ENCODE data around the gene MAML3. TPM values are rescaled to one million over a fixed set of nuclear protein-coding genes. Genes with fewer than 3 reads are reported as not detected.
"Not testable (repeated sequence)": the region's sequence is repeated elsewhere in the genome, so short reads cannot be mapped to it uniquely, and the experiment has no call there.

MAML3 gene
- polyA plus RNA-seq, 6 donors from 2014 or later = 0.37 to 2.7 (median 1.1) TPM

DNA sequence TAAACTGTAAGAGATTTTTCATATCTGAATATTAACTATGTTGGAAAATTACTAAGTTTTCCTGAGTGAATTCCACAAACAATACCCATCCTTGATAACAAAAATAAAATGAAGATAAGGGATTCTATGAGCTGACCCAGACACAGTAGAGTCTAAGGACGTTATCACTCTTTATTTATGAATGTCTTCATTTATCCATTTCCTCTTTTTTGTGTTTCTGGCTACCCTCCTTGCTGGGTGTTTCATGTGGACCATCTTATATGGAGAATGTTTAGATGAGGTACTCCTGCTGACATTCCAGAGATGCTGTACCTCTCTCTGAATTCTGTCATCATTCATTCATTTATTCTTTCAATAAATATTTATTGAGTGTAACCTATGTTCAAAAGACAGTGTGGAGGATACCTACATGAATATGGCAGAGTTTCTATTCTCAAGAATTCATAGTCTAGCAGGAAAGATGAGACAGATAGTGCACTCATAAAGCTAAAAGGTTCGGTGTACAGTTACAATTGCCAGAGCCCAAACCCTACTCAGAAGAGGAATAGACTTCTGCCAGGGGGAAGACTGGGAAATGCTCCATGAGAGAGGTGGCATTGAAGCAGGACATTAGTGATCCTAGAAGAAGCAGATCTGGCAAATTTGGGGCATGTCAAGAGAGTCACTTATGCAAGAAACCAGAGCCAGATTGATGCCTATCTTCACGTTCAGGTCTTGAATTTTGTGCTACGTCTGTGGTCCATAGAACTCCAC is 195.8 kb downstream of the MAML3 start:
- peaks cover 0 to 9% (median 3%) of the 10 kb centered on the region in 3 donors for H3K4me1 Mint-ChIP-seq
- ATAC-seq (ENCODE audit: low read depth in 2 of 2) = no peak
- DNase-seq = no peak
- H3K27me3 Mint-ChIP-seq = peaks cover 12 to 31% (median 13%) of the 10 kb centered on the region in 3 donors
- peaks cover 0 to 1% (median 0%) of the 10 kb centered on the region in 7 donors for H3K9me3 Mint-ChIP-seq
- H3K27ac Mint-ChIP-seq = no peak overlapping the region
- no peak overlapping the region for H3K4me3 Mint-ChIP-seq
- H3K36me3 Mint-ChIP-seq = peaks cover 4 to 7% of the 10 kb centered on the region in 2 donors

- Mint-ChIP-seq H3K9me3 (peaks cover 0 to 6% (median 0%) of the 10 kb centered on the region in 7 donors), H3K36me3 (peaks cover 4 to 7% of the 10 kb centered on the region in 2 donors), H3K4me3 (no peak overlapping the region), H3K4me1 (peaks cover 0 to 13% (median 4%) of the 10 kb centered on the region in 3 donors), H3K27me3 (peaks cover 12 to 35% (median 19%) of the 10 kb centered on the region in 3 donors), H3K27ac (peak overlapping the region in 1 of 6 donors; percentile 32)
- DNase-seq = no peak
- no peak for ATAC-seq (ENCODE audit: low read depth in 2 of 2)
These were observed 196.9 kb downstream of the MAML3 start for GRCh38 chr4:139957065-139957464.

- DNase-seq (no peak), ATAC-seq (ENCODE audit: low read depth in 2 of 2) (no peak)
- H3K27me3 Mint-ChIP-seq = peaks cover 12 to 40% (median 19%) of the 10 kb centered on the region in 3 donors
- peaks cover 0 to 13% (median 4%) of the 10 kb centered on the region in 3 donors for H3K4me1 Mint-ChIP-seq
- H3K36me3 Mint-ChIP-seq = peaks cover 4 to 7% of the 10 kb centered on the region in 2 donors
- H3K9me3 Mint-ChIP-seq = peaks cover 0 to 6% (median 0%) of the 10 kb centered on the region in 7 donors
- H3K4me3 Mint-ChIP-seq = peak overlapping the region in 1 of 8 donors; percentile 56
- H3K27ac Mint-ChIP-seq = no peak overlapping the region
These were observed 197.4 kb downstream of the MAML3 start for GRCh38 chr4:139956507-139957017.

DNA sequence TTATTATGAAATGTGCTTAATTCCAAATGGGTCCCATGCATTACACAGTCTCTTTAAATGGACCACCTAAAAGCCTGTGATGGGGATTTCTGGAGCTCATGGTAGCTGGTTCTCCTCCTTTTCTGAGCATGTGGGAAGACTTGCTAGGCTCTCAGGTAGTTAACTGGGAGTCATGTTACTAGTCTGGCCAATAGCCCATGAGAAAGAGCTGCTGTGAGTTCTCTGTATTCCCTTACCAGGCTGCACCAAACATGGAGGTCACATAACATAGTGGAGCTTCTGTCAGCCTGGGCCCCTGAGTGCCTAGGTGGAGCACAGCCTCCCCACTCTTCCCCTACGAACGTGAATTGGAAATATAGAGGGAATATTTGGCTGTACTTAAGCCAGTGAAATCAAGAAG is 198.4 kb downstream of the MAML3 start:
- Mint-ChIP-seq H3K4me1 (peaks cover 10 to 22% (median 12%) of the 10 kb centered on the region in 3 donors), H3K27ac (no peak overlapping the region), H3K27me3 (peaks cover 11 to 44% (median 19%) of the 10 kb centered on the region in 3 donors), H3K36me3 (peaks cover under 1 to 15% of the 10 kb centered on the region in 2 donors), H3K9me3 (peaks cover 0 to 6% (median 0%) of the 10 kb centered on the region in 7 donors), H3K4me3 (no peak overlapping the region)
- DNase-seq = no peak
- no peak for ATAC-seq (ENCODE audit: low read depth in 2 of 2)

- peaks cover under 1 to 44% (median 19%) of the 10 kb centered on the region in 3 donors for H3K27me3 Mint-ChIP-seq
These were observed 199.5 kb downstream of the MAML3 start for GRCh38 chr4:139954512-139954911.

GRCh38 chr4:139951021-139951420 is 203.0 kb downstream of the MAML3 start:
- peaks cover 5 to 16% of the 10 kb centered on the region in 2 donors for H3K36me3 Mint-ChIP-seq
- H3K4me3 Mint-ChIP-seq = no peak overlapping the region
- peaks cover 0 to 11% (median 4%) of the 10 kb centered on the region in 7 donors for H3K9me3 Mint-ChIP-seq
- no peak for DNase-seq
- peaks cover 24 to 33% (median 24%) of the 10 kb centered on the region in 3 donors for H3K4me1 Mint-ChIP-seq
- ATAC-seq (ENCODE audit: low read depth in 2 of 2) = no peak
- peak overlapping the region in 3 of 6 donors; percentile 32 to 47 (median 44) for H3K27ac Mint-ChIP-seq
- H3K27me3 Mint-ChIP-seq = peaks cover 0 to 29% (median 17%) of the 10 kb centered on the region in 3 donors

More at GRCh38 chr4:139954512-139954911, 199.5 kb downstream of the MAML3 start:
- ATAC-seq (ENCODE audit: low read depth in 2 of 2) (no peak), DNase-seq (no peak)
- H3K27ac Mint-ChIP-seq = peak overlapping the region in 1 of 6 donors; percentile 22
- H3K4me3 Mint-ChIP-seq = no peak overlapping the region
- peaks cover 15 to 26% (median 23%) of the 10 kb centered on the region in 3 donors for H3K4me1 Mint-ChIP-seq
- peaks cover 5 to 16% of the 10 kb centered on the region in 2 donors for H3K36me3 Mint-ChIP-seq
- H3K9me3 Mint-ChIP-seq = peaks cover 0 to 11% (median 4%) of the 10 kb centered on the region in 7 donors

DNA sequence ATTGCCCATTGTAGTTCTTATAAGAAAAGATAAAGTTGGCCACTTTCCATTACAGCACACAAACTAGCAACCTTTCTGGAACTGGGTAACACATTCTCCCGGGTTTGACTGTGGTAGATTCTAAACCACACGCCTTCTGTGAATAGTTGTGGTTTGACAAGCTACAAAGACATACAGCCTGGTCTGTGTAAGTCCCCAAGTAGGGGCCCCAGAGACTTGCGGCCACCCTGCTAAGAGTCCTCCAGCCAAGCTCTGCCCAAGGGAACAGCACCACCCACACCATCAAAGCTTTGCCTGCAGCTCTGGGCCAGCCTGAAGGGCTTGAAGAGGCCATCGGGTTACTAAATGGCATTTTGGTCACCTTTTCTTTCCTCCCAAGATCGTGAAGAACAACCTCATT is 203.4 kb downstream of the MAML3 start:
- Mint-ChIP-seq H3K27me3 (peaks cover 0 to 25% (median 13%) of the 10 kb centered on the region in 3 donors), H3K9me3 (peaks cover 0 to 11% (median 4%) of the 10 kb centered on the region in 7 donors), H3K4me1 (peaks cover 24 to 33% (median 24%) of the 10 kb centered on the region in 3 donors), H3K36me3 (peaks cover 5 to 16% of the 10 kb centered on the region in 2 donors), H3K27ac (peak overlapping the region in 3 of 6 donors; percentile 14 to 52 (median 44)), H3K4me3 (peak overlapping the region in 1 of 8 donors; percentile 45)
- peak in 1 of 2 donors; percentile 29 for ATAC-seq (ENCODE audit: low read depth in 2 of 2)
- no peak for DNase-seq

DNA sequence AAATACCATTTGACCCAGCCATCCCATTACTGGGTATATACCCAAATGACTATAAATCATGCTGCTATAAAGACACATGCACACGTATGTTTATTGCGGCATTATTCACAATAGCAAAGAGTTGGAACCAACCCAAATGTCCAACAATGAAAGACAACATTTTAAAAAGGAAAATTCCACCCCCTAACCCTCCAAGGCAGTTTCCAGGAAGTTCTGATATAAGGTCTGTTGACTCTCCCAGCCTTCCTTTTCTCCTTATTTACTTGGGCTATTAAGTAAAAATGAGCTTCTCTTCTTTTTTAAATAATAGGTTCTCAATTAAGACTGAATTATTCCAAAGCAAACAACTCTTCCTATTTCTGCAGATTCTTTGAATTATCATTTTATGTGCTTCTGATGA is 209.1 kb downstream of the MAML3 start:
- not testable (repeated sequence) for H3K27ac Mint-ChIP-seq; H3K27me3 Mint-ChIP-seq; ATAC-seq (ENCODE audit: low read depth in 2 of 2); DNase-seq; H3K4me3 Mint-ChIP-seq; H3K36me3 Mint-ChIP-seq; H3K9me3 Mint-ChIP-seq
- peaks cover 9 to 14% (median 10%) of the 10 kb centered on the region in 3 donors for H3K4me1 Mint-ChIP-seq

DNA sequence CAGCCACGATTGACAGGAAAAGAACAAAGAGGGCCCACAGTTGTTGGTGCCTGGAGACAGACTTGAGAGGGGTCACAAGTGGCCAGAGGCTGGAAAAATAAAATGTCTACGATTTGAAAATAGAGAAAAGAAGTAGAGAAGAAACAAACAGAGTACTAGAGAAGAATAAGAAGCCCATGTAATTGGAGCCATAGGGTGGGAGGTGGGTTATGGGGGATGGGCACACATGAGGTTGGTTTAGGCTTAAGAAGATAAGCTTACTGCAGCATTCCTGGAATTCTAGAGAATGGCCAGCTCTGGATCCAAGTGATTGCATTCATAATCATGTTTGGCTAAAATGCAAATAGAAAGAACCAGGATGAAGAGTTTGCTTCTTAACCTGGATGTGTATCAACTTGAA is 210.7 kb downstream of the MAML3 start:
- ATAC-seq (ENCODE audit: low read depth in 2 of 2) = no peak
- peaks cover 9 to 10% (median 10%) of the 10 kb centered on the region in 3 donors for H3K4me1 Mint-ChIP-seq
- H3K27me3 Mint-ChIP-seq = peaks cover 0 to 4% (median 0%) of the 10 kb centered on the region in 3 donors
- no peaks in the 10 kb centered on the region for H3K36me3 Mint-ChIP-seq
- H3K4me3 Mint-ChIP-seq = no peak overlapping the region
- peak overlapping the region in 3 of 6 donors; percentile 4 to 23 (median 16) for H3K27ac Mint-ChIP-seq
- DNase-seq = no peak
- peaks cover 0 to 3% (median 0%) of the 10 kb centered on the region in 7 donors for H3K9me3 Mint-ChIP-seq

- H3K9me3 Mint-ChIP-seq = peaks cover 0 to 3% (median 0%) of the 10 kb centered on the region in 7 donors
- no peaks in the 10 kb centered on the region for H3K36me3 Mint-ChIP-seq
- H3K27ac Mint-ChIP-seq = no peak overlapping the region
- no peak overlapping the region for H3K4me3 Mint-ChIP-seq
- no peak for ATAC-seq (ENCODE audit: low read depth in 2 of 2)
- H3K4me1 Mint-ChIP-seq = peaks cover 7 to 10% (median 8%) of the 10 kb centered on the region in 3 donors
- no peak for DNase-seq
- peaks cover 0 to 4% (median 0%) of the 10 kb centered on the region in 3 donors for H3K27me3 Mint-ChIP-seq
These were observed 211.7 kb downstream of the MAML3 start for GRCh38 chr4:139942241-139942640.

DNA sequence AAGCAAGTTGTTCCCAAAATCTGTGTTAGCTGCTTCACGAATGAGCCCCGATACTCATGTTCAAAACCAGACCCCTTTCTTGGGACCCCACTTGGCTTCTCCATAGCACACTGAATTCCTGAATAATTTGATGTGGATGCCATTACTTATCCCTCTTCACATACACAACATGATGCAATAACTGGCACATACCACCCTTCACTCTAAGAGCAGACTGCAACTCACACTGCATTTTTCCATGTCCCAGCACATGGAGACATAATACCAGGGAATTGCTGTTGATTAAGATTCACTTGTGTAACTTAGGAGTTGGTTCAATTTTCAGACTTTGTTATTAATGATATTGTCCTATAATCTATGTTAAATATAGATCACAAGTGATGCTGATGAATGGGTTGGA is 213.4 kb downstream of the MAML3 start:
- Mint-ChIP-seq H3K4me1 (peaks cover 0 to 8% (median 0%) of the 10 kb centered on the region in 3 donors), H3K27me3 (no peaks in the 10 kb centered on the region), H3K36me3 (no peaks in the 10 kb centered on the region), H3K27ac (no peak overlapping the region), H3K4me3 (no peak overlapping the region), H3K9me3 (peaks cover 0 to 3% (median 0%) of the 10 kb centered on the region in 7 donors)
- DNase-seq = no peak
- ATAC-seq (ENCODE audit: low read depth in 2 of 2) = no peak

GRCh38 chr4:139938414-139938813 is 215.6 kb downstream of the MAML3 start:
- DNase-seq = no peak
- H3K4me3 Mint-ChIP-seq = no peak overlapping the region

DNA sequence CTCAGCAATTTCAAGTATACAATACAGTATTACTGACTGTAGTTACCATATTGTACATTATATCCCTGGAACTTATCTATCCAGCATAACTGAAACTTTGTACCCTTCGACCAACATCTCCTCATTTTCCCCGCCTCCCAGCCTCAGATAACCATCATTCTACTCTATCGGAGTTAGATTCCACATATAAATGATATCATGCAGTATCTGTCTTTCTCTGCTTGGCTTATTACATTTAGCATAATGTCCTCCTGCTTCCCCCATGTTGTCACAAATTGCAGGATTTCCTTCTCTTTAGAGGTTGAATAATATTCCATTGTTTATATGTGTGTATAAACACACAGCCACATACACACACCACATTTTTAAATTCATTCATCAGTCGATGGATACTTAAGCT is 218.1 kb downstream of the MAML3 start:
- H3K27me3 Mint-ChIP-seq = no peaks in the 10 kb centered on the region
- no peak overlapping the region for H3K4me3 Mint-ChIP-seq

More at GRCh38 chr4:139938414-139938813, 215.6 kb downstream of the MAML3 start:
- Mint-ChIP-seq H3K27me3 (no peaks in the 10 kb centered on the region), H3K27ac (no peak overlapping the region), H3K4me1 (peaks cover 0 to 8% (median 0%) of the 10 kb centered on the region in 3 donors), H3K36me3 (no peaks in the 10 kb centered on the region), H3K9me3 (peaks cover 0 to 3% (median 0%) of the 10 kb centered on the region in 7 donors)
- ATAC-seq (ENCODE audit: low read depth in 2 of 2) = no peak

More for the DNA sequence above, 218.1 kb downstream of the MAML3 start:
- Mint-ChIP-seq H3K27ac (no peak overlapping the region), H3K4me1 (peaks cover 0 to 5% (median 0%) of the 10 kb centered on the region in 3 donors), H3K36me3 (no peaks in the 10 kb centered on the region), H3K9me3 (no peaks in the 10 kb centered on the region)
- ATAC-seq (ENCODE audit: low read depth in 2 of 2) (no peak), DNase-seq (no peak)
